ENCODE data around the gene RNF34.

GRCh38 chr12:121452340-121452984, 52.5 kb downstream of the RNF34 start:
- TF ChIP-seq EP300 (IDR thresholded peaks at IDR 0.05; ENCODE audit: low read depth in 2 of 2, low read length in 2 of 2), result no peak
- no peak for TF ChIP-seq EP300 (CRISPR knock-in tag; IDR thresholded peaks at IDR 0.05; ENCODE audit: borderline replicate concordance)
- TF ChIP-seq ZBTB21 (CRISPR knock-in tag; IDR thresholded peaks at IDR 0.05), result no peak
- no peak for TF ChIP-seq ZNF432 (CRISPR knock-in tag; IDR thresholded peaks at IDR 0.05; ENCODE audit: borderline replicate concordance)
- TF ChIP-seq ZNF674 (CRISPR knock-in tag; IDR thresholded peaks at IDR 0.05; ENCODE audit: low read depth), result no peak
- no peak for TF ChIP-seq NFRKB (IDR thresholded peaks at IDR 0.05)
- no peak for TF ChIP-seq CTCF (CRISPR knock-in tag; IDR thresholded peaks at IDR 0.05)
- no peak for TF ChIP-seq MXD1 (CRISPR knock-in tag; IDR thresholded peaks at IDR 0.05)
